HG03457 (cell line): ENCODE data around the gene PJA1.

Experiments used
- ATAC-seq: cut with Tn5 transposase; IDR thresholded peaks from one replicate; pipeline ENCODE4 v1.9.1; 2021; ENCODE audit warnings: moderate number of reproducible peaks; ENCODE audit not compliant: unreplicated experiment

Gene PJA1

GRCh38 chrX:69165087-69165651, at the start of gene PJA1:
Gene PJA1 (minus strand): TSS chrX:69165453. CDS start chrX:69163073, 2,380 bp downstream.
- peak; percentile 60 for ATAC-seq

- no peak for ATAC-seq
These were observed 49.2 kb upstream of the PJA1 start for GRCh38 chrX:69214463-69214862.

GRCh38 chrX:69211701-69212100, 46.4 kb upstream of the PJA1 start:
- ATAC-seq = no peak

GRCh38 chrX:69210581-69210980, 45.3 kb upstream of the PJA1 start:
- no peak for ATAC-seq

- ATAC-seq = no peak
These were observed 42.0 kb upstream of the PJA1 start for GRCh38 chrX:69207216-69207615.

- ATAC-seq = no peak
These were observed 38.4 kb upstream of the PJA1 start for GRCh38 chrX:69203638-69204037.

- ATAC-seq = no peak
These were observed 32.4 kb upstream of the PJA1 start for GRCh38 chrX:69197690-69198089.

- ATAC-seq = no peak
These were observed 31.4 kb upstream of the PJA1 start for GRCh38 chrX:69196666-69197065.

- no peak for ATAC-seq
These were observed 30.6 kb upstream of the PJA1 start for GRCh38 chrX:69195810-69196209.

- no peak for ATAC-seq
These were observed 29.9 kb upstream of the PJA1 start for GRCh38 chrX:69195192-69195591.

- no peak for ATAC-seq
These were observed 27.4 kb upstream of the PJA1 start for GRCh38 chrX:69192603-69193002.

- ATAC-seq = no peak
These were observed 24.5 kb upstream of the PJA1 start for GRCh38 chrX:69189576-69190371.

GRCh38 chrX:69186651-69187050, 21.4 kb upstream of the PJA1 start:
- no peak for ATAC-seq

- ATAC-seq = no peak
These were observed 20.6 kb upstream of the PJA1 start for GRCh38 chrX:69185886-69186285.

- no peak for ATAC-seq
These were observed 19.9 kb upstream of the PJA1 start for GRCh38 chrX:69185141-69185540.

- no peak for ATAC-seq
These were observed 17.6 kb upstream of the PJA1 start for GRCh38 chrX:69182818-69183380.

- no peak for ATAC-seq
These were observed 14.2 kb upstream of the PJA1 start for GRCh38 chrX:69179380-69179911.

GRCh38 chrX:69178592-69178991, 13.3 kb upstream of the PJA1 start:
- no peak for ATAC-seq

GRCh38 chrX:69177511-69178162, 12.4 kb upstream of the PJA1 start:
- ATAC-seq = no peak

GRCh38 chrX:69176053-69176452, 10.8 kb upstream of the PJA1 start:
- no peak for ATAC-seq

GRCh38 chrX:69173906-69174305, 8.7 kb upstream of the PJA1 start:
- ATAC-seq = no peak

GRCh38 chrX:69172937-69173336, 7.7 kb upstream of the PJA1 start:
- no peak for ATAC-seq
